Suppressor macrophage treated with lipopolysaccharide for 1 hour (primary cell): ENCODE measurements around the gene KPNA1.
"Not testable (repeated sequence)": the region's sequence is repeated elsewhere in the genome, so short reads cannot be mapped to it uniquely, and the experiment has no call there.

Source experiments
- DNase-seq, 3 donors: peaks; one replicate each; pipeline ENCODE4 v3.0.0-alpha.2; 2020 to 2022

KPNA1 gene

GRCh38 chr3:122469659-122470058, 45.1 kb downstream of the KPNA1 start:
- no peak for DNase-seq

DNA sequence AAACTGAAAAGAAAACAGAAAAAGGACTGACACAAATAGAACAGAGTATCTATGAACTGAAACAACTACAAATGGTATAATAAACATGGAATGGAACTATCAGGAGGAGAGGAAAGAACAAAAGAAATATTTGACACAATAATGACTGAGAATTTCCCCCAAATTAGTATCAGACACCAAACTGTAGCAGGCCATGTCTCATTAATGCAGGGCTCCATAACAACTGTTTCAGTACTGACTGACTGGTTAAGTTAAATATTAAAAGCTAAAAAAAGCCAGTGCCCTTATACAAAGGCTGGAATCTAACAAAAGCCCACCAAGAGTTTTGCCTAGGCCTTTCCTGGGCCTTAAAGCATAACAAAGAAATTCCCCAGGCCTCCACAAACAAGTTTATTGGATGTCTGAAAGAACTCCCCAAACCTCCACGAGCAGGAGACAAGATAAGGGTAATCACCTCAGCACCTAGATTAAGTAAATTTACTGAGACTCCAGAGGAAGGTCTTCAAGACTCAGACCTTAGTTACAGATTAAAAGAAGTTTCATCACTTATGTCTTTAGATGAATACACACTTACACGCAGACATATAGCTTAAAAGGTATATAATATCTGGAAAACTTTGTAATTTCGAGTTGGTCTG, 45.7 kb downstream of the KPNA1 start:
- DNase-seq: no peak

DNA sequence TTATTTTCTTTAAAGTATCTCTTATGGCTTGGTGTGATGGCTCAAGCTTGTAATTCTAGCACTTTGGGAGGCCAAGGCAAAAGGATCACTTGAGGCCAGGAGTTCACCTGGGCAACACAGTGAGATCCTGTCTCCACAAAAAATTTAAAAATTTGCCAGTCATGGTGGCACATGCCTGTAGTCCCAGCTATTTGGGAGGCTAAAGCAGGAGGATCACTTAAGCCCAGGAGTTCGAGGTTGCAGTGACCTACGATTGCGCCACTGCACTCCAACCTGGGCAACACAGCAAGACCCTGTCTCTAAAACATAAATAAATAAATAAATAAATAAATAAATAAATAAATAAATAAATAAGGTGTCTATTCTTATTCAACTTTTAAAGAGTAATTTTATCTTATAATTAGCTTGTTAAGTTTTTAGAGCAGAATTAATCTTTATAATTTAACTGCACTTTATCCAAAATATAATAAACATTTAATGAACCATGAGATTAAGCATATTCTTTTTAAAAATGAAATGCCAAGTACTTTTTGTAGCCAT, 48.0 kb downstream of the KPNA1 start:
- no peak for DNase-seq

DNA sequence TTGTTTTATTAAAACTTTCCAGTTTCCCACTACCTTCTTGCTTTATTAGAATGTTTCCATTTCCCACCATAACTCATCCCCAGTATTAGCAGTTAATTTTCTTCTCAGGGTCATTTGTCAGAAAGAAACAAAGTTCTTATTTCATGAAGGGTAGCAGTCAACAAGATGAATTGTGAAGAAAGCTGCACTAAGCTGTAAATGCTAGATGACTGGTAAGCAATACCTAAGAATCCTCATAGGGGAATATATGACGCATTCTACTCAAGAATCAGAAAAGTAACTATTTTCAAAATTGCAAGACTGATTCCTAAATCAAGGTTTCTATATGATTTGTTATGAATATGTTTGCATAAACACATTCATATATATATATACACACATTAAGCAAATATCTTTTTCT, 50.1 kb downstream of the KPNA1 start:
- DNase-seq: no peak

- DNase-seq: no peak
Measured at GRCh38 chr3:122462406-122462805, 52.3 kb downstream of the KPNA1 start.

DNA sequence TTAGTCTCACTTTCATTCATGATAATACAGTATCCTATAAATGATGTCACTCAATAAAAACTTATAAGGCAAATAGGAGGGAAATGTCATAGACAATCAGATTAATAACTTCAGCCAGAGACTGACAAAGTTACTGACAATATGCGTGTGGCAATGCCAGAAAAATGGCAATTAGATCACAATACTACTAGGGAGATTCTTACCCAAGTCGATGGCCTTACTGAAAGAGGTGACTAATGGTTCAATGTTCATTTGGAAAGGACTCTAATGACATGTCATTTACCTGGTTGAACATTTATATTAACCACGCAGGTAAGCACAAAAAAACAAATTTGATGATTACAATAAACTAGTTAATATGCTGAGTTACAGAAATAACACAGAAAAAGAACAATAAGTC, 52.9 kb downstream of the KPNA1 start:
- no peak for DNase-seq

- peak; percentile 60 to 67 (median 67) for DNase-seq
Measured at GRCh38 chr3:122458992-122459391, 55.7 kb downstream of the KPNA1 start.

GRCh38 chr3:122457706-122458105, 57.0 kb downstream of the KPNA1 start:
- DNase-seq: no peak

GRCh38 chr3:122456074-122456473, 58.7 kb downstream of the KPNA1 start:
- no peak for DNase-seq

- DNase-seq: no peak
Measured at GRCh38 chr3:122451371-122451770, 63.4 kb downstream of the KPNA1 start.

DNA sequence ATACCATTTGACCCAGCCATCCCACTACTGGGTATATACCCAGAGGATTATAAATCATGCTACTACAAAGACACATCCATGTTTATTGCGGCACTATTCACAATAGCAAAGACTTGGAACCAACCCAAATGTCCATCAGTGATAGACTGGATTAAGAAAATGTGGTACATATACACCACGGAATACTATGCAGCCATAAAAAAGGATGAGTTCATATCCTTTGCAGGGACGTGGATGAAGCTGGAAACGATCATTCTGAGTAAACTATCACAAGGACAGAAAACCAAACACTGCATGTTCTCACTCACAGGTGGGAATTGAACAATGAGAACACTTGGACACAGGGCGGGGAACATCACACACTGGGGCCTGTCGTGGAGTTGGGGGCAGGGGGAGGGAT, 66.5 kb downstream of the KPNA1 start:
- not testable (repeated sequence) for DNase-seq

DNA sequence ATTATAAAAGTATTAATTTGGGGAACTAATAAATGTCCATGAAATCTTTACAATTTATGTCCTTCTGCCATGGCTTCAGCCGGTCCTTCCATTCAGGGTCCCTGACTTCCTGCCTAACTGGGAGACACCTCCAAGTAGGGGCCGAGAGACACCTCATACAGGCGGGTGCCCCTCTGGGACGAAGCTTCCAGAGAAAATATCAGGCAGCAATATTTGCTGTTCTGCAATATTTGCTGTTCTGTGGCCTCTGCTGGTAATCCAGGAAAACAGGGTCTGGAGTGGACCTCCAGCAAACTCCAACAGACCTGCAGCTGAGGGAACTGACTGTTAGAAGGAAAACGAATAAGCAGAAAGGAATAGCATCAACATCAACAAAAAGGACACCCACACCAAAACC, 70.2 kb downstream of the KPNA1 start:
- not testable (repeated sequence) for DNase-seq

DNA sequence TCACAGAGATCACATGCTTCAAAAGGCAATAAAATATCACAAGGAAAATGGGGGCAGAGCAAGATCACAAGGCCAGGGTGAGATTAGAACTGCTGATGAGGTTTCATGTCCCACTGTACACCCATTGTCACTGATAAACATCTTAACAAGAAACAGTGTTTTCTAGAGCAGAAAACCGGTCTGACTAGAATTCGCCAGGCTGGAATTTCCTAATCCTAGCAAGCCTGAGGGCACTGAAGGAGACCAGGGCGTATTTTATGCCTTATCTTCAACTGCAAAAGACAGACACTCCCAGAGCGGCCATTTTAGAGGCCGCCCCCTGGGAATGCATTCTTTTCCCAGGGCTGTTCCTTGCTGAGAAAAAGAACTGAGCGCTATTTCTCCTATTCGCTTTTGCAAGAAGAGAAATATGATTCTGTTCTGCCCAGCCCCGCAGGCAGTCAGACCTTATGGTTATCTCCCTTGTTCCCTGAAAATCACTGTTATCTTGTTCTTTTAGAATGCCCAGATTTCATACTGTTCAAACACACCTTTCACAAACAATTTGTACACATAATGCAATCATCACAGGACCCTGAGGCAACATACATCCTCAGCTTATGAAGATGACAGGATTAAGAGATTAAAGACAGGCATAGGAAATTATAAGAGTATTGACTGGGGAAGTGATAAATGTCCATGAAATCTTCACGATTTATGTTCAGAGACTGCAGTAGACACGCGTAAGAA, 70.8 kb downstream of the KPNA1 start:
- not testable (repeated sequence) for DNase-seq

DNA sequence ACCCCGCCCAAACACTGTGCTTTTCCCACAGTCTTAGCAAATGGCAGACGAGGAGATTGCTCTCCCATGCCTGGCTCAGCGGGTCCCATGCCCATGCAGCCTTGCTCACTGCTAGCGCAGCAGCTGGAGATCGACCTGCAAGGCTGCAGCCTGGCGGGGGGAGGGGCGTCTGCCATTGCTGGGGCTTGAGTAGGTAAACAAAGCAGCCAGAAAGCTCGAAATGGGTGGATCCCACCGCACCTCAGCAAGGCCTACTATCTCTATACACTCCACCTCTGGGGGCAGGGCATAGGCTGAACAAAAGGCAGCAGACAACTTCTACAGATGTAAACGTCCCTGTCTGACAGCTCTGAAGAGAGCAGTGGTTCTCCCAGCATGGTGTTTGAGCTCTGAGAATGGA, 71.6 kb downstream of the KPNA1 start:
- DNase-seq: no peak

- no peak for DNase-seq
Measured at GRCh38 chr3:122435950-122436349, 78.8 kb downstream of the KPNA1 start.

GRCh38 chr3:122430371-122430770, 84.4 kb downstream of the KPNA1 start:
- DNase-seq: no peak

- no peak for DNase-seq
Measured at GRCh38 chr3:122427857-122428471, 86.8 kb downstream of the KPNA1 start.

DNA sequence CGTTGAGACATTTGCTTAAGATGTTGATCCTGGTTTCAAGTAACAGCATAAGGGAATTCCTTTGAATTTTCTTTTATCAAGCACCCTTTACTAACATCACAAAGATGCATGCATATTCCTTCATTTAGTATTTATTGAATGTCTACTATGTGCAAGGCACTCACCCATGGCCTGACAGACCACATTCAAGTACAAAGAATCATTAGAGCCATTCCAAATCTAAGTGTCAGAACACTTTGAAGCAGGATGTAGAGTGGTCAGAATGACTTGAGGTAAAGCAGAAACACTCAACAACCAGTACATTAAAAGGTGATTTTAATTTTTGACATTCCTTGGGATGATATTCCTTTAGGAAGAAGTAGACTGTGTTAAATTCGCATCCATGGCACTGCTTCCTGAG, 92.9 kb downstream of the KPNA1 start:
- no peak for DNase-seq

GRCh38 chr3:122421101-122421500, 93.6 kb downstream of the KPNA1 start:
- peak in 2 of 3 donors; percentile 27 to 34 for DNase-seq

DNA sequence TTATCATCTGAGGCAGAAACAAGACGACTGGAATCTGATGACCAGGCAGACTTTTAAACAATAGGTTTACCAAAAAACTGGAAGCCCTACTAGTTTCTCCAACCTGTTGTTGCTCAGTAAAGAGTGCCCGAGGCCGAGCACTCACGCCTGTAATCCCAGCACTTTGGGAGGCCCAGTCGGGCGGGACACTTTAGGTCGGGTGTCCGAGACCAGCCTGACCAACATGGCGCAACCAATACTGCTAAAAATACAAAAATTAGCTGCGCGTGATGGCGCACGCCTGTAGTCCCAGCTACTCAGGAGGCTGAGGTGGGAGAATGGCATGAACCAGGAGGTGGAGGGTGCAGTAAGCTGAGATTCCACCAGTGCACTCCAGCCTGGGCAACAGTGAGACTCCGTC, 97.8 kb downstream of the KPNA1 start:
- DNase-seq: no peak

GRCh38 chr3:122415762-122416654, 98.7 kb downstream of the KPNA1 start, which contains the start of gene WDR5B:
WDR5B (minus strand) TSS chr3:122416062; CDS start chr3:122415528, 534 bp downstream.
- peak; percentile 97 to 99 (median 99) for DNase-seq

DNA sequence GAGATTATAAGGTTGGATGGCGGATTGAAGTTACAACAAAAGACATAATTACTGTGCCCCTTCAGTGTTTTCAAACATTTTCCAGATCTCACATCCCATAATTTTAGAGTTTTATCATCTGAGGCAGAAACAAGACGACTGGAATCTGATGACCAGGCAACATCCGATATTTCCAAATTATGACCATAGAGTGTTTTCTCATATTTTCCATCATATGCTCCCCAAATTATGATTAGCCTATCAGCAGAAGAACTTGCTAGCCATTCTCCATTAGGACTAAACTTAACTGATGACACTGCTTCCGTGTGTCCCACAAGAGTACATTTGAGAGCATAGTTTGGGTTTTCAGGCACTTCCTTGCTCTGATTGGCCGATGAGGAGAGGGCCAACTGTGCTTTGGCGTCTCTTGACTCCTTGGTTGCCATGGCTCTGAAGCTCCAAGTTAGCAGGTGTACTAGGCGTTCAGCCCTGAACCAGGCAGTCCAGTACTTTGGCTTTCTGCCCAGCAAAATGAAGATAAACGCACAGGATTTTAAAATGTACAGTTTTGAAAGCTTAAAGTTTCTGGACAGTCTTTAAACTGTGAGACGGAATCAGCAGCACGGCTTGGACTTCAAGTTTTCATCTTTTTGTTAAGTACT, 99.5 kb downstream of the KPNA1 start:
- DNase-seq: peak; percentile 35 to 63 (median 57)
